Measurements from ENCODE around the gene RILPL1. TPM values are rescaled to one million over a fixed set of nuclear protein-coding genes. Genes with fewer than 3 reads are reported as not detected.

Gene RILPL1
- total and polyA plus RNA-seq, 10 of the 15 experiments (the other 5 are each of a cell fraction or from before 2014, with no cell fraction given), result 0.05 to 0.61 (median 0.25) TPM

DNA sequence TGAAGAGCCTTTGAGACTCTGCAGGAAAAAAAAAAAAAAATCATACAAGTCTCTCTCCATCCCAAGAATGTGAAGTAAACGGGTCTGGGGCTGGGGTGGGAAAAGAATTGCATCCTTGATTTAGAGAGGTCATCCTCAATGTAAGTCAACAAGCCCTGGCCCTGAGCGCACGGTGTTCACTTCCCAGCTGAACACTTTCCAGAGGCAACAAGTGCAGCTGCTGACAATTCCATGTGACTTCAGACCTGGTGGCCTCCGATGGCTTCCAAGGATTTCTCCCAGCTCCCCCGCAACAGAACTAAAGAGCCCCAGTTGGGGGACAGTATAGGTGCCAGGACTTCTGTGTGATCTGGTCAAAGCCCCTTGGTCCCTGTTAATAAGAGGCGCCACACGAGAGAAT, 2.4 kb downstream of the RILPL1 start:
- over 99% methylated on average over 7 of the region's 7 CpGs for WGBS (ENCODE audit: insufficient coverage, insufficient replicate concordance, low lambda C conversion rate, missing lambda C conversion rate)
- Histone ChIP-seq H3K9ac (ENCODE audit: control insufficient read depth, insufficient read depth, low read length) (no peak overlapping the region), H2AFZ (ENCODE audit: control insufficient read depth, low read depth, low read length) (no peak overlapping the region), H3K27ac (ENCODE audit: control insufficient read depth, insufficient read depth) (no peak overlapping the region), H3K4me2 (ENCODE audit: control insufficient read depth, insufficient read depth) (no peak overlapping the region), H3K36me3 (ENCODE audit: control insufficient read depth in 2 of 2, insufficient read depth in 2 of 2, low read length in 1 of 2) (no peaks in the 10 kb centered on the region), H3K9me3 (replicated peaks; ENCODE audit: control insufficient read depth, insufficient read depth, low read length) (no peaks in the 10 kb centered on the region), H3K27me3 (replicated peaks in 1 of 2; ENCODE audit: control insufficient read depth in 2 of 2, insufficient read depth in 2 of 2, low read length in 1 of 2) (no peaks in the 10 kb centered on the region; a peak in 1 of 4 replicates), H4K20me1 (ENCODE audit: control insufficient read depth, insufficient read depth) (no peaks in the 10 kb centered on the region; the same call in 1 of the 2 replicates), H3K4me1 (ENCODE audit: control insufficient read depth, insufficient read depth, low read length) (peaks cover 16% of the 10 kb centered on the region), H3K79me2 (ENCODE audit: control insufficient read depth, insufficient read depth, low read length) (no peaks in the 10 kb centered on the region), H3K4me3 (no peak overlapping the region)
- ATAC-seq, result no peak
- ChIA-PET SMC1A (ENCODE audit: uncharacterized antibody, unreplicated experiment) (no interaction called here), CTCF (no interaction called here), POLR2A (interaction anchor here (0.7 kb wide), 1 partner anchor 14 kb away, joined by 3 read pairs; no protein-coding TSS in a partner anchor), RAD21 (ENCODE audit: unreplicated experiment) (no interaction called here)
- BruUV-seq (replicated peaks), result no TSS peak
- in situ Hi-C loops (cut with MboI) (no loop called here), intact Hi-C loops (cut with micrococcal nuclease; ENCODE audit: unreplicated experiment) (no loop called here)
- FAIRE-seq, result no peak
- DNase-seq (ENCODE audit: low read depth, low spot score), result no peak
- TF ChIP-seq ZBTB4 (CRISPR knock-in tag; IDR thresholded peaks at IDR 0.05) (no peak), REST (IDR thresholded peaks at IDR 0.05; ENCODE audit: low read depth, low read length) (no peak), HDGF (IDR thresholded peaks at IDR 0.05) (no peak), SP1 (IDR thresholded peaks at IDR 0.05; ENCODE audit: low read depth, low read length) (no peak), E2F8 (IDR thresholded peaks at IDR 0.05; ENCODE audit: low read depth, partially characterized antibody) (no peak), CHD4 (IDR thresholded peaks at IDR 0.05) (no peak), STAT3 (IDR thresholded peaks at IDR 0.05; ENCODE audit: low read depth, low read length) (no peak), ZZZ3 (IDR thresholded peaks at IDR 0.05; ENCODE audit: control insufficient read depth, insufficient read length, low read depth) (no peak), MYB (IDR thresholded peaks at IDR 0.05; ENCODE audit: borderline replicate concordance, low read depth, low read length) (no peak), MTA2 (IDR thresholded peaks at IDR 0.05; ENCODE audit: low read depth) (no peak), SMARCA5 (IDR thresholded peaks at IDR 0.05) (no peak)
- TF ChIP-seq, protein P1, sequence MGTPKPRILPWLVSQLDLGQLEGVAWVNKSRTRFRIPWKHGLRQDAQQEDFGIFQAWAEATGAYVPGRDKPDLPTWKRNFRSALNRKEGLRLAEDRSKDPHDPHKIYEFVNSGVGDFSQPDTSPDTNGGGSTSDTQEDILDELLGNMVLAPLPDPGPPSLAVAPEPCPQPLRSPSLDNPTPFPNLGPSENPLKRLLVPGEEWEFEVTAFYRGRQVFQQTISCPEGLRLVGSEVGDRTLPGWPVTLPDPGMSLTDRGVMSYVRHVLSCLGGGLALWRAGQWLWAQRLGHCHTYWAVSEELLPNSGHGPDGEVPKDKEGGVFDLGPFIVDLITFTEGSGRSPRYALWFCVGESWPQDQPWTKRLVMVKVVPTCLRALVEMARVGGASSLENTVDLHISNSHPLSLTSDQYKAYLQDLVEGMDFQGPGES (IDR thresholded peaks at IDR 0.05), result no peak
- TF ChIP-seq, protein P2, sequence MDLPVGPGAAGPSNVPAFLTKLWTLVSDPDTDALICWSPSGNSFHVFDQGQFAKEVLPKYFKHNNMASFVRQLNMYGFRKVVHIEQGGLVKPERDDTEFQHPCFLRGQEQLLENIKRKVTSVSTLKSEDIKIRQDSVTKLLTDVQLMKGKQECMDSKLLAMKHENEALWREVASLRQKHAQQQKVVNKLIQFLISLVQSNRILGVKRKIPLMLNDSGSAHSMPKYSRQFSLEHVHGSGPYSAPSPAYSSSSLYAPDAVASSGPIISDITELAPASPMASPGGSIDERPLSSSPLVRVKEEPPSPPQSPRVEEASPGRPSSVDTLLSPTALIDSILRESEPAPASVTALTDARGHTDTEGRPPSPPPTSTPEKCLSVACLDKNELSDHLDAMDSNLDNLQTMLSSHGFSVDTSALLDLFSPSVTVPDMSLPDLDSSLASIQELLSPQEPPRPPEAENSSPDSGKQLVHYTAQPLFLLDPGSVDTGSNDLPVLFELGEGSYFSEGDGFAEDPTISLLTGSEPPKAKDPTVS (IDR thresholded peaks at IDR 0.05; ENCODE audit: low read depth, low read length), result no peak

Measured in GM12878 (cell line).